T-helper 1 cell (primary cell): ENCODE measurements around the gene TFCP2.

Source experiments
- DNase-seq, 5 donors: peaks; one replicate each; pipeline ENCODE4 v3.0.0-alpha.2; 2012 to 2020

Gene TFCP2

DNA sequence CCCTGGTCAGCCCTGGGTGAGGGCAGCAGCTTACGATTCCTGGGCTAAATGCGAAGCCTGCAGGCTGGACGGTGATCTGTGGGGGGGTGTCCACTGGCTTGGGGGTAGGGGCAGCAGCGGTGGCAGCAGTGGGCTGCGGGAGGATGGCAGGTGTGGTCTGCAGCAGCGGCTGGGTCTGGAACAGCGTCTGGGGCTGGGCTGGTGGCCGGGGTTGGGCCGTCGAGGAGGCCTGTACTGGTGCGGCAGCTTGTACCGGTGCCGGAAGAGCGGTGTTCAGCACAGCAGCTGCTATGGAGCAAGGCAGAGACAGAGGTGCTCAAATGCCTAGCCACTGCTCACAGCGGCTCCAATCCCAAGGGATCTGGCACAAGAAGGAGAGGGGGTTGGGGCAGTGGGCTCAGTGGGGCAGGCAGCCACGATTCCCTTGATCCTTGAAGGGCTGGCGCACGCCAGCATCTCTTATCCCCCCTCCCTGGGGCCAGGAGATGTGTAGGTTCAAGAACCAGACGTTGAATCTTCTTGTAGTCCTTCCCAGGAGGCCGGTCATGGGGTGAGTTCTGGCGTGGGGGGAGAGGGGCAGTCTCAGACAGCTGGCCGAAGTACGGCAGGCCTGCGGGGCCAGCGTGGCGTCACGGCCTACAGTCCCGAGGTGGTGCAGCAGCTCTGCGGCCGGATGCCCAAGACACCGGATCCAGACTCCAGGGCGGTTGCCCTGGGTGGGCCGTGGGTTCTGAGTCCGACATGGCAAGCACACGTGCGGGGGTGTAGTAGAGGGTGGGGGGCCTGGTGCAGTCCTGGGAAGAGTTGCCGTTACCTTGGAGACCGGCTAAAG, 25.0 kb upstream of the TFCP2 start:
- DNase-seq = no peak

DNA sequence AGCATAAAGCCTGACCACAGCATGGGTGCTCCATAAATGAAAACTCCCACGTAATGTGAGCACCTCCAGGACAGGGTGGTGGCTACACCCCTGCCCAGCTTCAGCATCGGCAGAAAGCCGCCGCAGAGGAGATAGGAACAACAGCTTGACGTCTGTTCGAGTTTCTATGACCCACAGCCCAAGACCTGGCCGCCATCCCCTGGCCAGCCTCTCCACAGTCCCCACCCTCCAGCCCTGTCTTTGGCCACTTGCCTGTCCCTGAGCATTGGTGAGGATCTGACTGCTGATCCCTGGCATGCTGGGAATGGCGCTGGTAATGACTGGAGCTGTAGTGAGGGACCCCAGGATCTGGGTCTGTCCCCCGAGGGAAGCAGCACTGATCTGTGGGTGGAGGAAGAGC, 23.6 kb upstream of the TFCP2 start:
- DNase-seq = no peak

- no peak for DNase-seq
These were observed 22.9 kb upstream of the TFCP2 start for GRCh38 chr12:51195841-51196240.

DNA sequence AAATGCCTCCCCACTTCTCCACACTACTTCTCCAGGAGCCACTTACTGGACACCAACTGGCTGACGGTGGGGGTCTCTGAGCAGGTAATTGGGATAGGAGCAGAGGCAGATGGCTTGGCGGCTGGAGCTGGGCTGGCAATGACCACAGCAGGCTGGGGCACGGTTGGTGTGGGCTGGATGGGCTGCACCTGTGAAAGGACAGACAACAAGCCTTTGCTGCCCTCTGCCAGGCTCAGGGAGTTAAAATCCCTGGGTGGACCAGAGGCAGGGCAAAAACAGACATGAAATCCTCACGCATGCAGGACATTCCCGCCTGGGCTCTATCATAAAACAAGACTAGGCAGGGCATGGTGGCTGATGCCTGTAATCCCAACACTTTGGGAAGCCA, 19.3 kb upstream of the TFCP2 start:
- DNase-seq = no peak

DNA sequence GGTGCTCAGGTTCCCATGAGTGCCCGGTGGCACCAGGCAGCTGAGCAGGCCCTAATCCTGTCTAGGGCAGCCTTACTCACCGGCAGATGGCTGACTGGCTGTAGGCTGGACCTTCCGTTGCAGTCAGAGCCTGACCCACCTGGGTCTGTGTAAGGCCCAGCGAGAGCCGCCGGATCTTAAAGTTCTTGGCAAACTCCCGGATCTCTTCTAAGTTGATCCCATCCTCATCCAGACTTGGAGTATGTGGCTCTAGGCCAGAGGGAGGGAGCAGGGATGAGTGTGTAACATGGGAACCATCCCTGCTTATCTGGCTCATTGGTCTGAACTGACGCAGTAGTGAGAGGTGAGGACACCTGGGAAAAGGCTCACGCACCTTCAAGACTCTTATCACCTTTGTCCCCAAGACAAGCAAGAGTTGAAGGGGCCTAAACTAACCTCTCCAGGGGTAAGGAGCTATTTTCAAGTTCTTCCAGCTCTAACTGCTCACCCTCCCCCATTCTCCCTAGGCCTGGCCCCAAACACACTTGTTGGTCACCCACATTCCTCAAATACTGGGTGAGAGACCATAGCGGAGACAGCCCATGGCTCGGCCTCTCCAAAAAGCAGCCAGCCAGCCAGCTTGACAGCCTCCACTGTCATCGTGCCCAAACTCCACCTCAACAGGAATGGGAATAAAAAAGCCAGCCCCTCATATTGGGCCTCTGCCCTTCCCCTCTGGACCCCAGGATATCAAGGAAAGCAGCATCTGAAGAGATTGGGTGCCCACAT, 18.8 kb upstream of the TFCP2 start:
- no peak for DNase-seq

GRCh38 chr12:51190820-51191219, 17.9 kb upstream of the TFCP2 start:
- DNase-seq = no peak

DNA sequence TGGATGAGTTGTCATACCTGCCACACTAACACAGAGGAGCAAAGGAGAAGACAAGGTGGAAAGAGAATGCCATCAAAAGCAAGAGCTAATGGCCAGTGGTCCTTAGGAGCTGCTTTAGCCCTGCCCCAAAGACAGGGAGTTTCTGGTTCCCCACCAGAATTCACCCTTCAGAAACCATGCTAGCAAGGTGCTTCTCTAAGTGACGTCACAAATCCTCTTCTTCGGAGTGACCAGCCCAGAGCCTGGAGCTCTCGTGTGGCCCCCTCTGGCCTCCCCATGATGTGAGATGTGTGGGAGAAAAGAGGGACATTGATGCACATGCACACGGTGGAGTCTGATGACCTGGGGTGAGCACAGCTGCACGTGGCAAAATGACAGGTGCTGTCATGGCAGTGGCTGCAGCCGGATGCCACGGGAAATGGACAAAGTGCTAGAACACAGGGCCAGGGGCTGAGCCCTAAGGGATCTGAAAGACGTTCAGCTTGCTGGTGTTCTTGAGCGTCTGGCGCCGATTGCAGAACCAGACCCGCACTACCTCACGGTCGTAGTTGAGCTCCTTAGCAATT, 16.9 kb upstream of the TFCP2 start:
- no peak for DNase-seq

- no peak for DNase-seq
These were observed 15.6 kb upstream of the TFCP2 start for GRCh38 chr12:51188359-51189051.

DNA sequence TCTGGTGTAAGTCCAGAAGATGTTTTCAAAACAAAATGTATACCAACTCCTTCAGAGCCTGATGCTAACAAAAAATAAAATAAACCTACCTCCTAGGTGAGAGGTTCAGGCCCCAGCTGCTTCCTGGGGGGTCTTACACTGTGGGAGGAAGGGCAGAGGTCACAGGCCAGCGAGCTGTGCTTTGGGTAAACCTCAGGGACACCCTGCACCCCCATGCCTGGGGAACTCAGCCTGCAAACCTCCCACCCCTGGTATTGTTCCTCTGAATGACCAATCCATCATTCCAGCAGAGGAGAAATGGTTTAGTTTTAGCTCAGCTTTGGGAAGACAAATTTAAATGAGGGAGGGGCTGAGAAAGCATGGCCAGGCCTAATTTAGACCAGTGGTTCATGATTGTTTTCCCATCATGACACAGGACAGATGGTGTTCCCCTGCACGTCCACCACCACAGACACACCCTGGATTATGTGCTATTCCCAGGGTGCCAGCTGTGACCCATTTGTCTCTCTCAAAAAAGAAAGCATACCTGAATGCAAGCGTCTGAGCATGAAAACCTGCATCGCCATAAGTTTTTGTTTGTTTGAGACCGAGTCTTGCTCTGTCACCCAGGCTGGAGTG, 14.5 kb upstream of the TFCP2 start:
- DNase-seq = no peak

DNA sequence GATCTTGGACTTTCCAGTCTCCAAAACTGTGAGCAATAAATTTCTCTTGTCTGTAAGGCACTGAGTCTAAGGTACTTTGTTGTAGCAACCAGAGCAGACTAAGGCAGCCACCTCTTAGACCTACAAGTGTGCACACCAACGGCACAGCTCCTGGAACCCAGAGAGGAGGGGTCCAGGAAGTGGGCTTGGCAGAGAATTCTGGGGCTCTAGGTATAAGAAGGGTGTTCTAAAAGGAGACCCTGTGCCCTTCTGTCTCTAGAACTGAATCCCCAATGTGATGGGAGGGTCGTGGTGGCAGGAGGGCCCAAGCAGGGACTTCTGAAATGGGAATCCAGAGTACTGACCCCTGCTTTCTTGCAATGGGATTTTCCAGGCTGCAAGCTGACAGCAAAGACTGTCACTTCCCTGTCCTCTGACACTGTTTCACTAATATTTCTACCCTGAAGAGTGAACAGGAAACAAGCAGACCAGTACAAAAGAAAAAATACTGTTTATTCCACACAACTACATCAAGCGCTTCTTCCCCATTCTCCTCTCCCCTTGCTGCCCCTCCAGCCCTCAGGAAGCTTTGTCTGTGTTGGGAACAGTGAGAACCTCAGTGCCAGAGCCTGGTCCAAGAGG, 13.6 kb upstream of the TFCP2 start:
- no peak for DNase-seq

GRCh38 chr12:51185171-51185717, 12.3 kb upstream of the TFCP2 start:
- no peak for DNase-seq

- no peak for DNase-seq
These were observed 10.9 kb upstream of the TFCP2 start for GRCh38 chr12:51183816-51184215.

DNA sequence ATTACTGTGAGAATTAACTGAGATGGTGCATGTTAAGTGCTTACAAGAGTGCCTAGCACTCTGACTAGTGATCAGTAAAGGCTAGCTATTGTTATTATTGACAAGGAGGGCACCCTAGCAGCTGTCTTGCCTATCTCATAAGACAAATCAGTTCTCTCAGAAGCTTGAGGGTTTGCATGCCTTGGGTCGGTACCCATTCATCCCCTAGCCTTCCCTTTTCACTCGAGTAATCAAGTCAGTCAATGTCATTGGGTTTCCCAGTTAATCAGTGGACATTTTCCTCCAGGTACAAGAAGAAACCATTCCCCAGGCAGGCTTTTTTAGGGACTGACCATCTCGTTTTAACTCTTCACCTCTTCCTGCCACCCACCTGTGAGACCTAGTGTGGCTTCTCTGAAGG, 10.4 kb upstream of the TFCP2 start:
- no peak for DNase-seq

- no peak for DNase-seq
These were observed 8.6 kb upstream of the TFCP2 start for GRCh38 chr12:51181558-51181957.

- DNase-seq = no peak
These were observed 5.0 kb upstream of the TFCP2 start for GRCh38 chr12:51177897-51178296.

GRCh38 chr12:51174501-51174900, 1.6 kb upstream of the TFCP2 start:
- no peak for DNase-seq

- peak in 1 of 5 donors; percentile 10 for DNase-seq
These were observed 936 bp downstream of the TFCP2 start for GRCh38 chr12:51171884-51172514.

GRCh38 chr12:51163795-51164194, 9.1 kb downstream of the TFCP2 start:
- no peak for DNase-seq

GRCh38 chr12:51162217-51162616, 10.7 kb downstream of the TFCP2 start:
- DNase-seq = no peak

- no peak for DNase-seq
These were observed 12.0 kb downstream of the TFCP2 start for GRCh38 chr12:51160814-51161459.

GRCh38 chr12:51156245-51156765, 16.6 kb downstream of the TFCP2 start:
- DNase-seq = no peak
